Esophagus squamous epithelium (tissue), 4 donors: Measurements from ENCODE around the gene ASMTL.

Experiments used
- POLR2A ChIP-seq, 4 donors: fragments of 450-650 bp; IDR thresholded peaks; one replicate each; pipeline ENCODE4 v1.6.1; 2017; ENCODE audit warnings: antibody characterized with exemption in 4 of 4, mild to moderate bottlenecking in 4 of 4, moderate library complexity in 3 of 4
- TF ChIP-seq, protein P1 (sequence below), 6 experiments: fragments of 450-650 bp in 4 of 6; fragments of 200-600 bp in 2 of 6; sonication (generic) in 2 of 6; IDR thresholded peaks; one replicate each; pipeline ENCODE4 v1.5.1; 2016 to 2019; ENCODE audit warnings: antibody characterized with exemption in 6 of 6, mild to moderate bottlenecking in 4 of 6, moderate library complexity in 4 of 6

DNA sequence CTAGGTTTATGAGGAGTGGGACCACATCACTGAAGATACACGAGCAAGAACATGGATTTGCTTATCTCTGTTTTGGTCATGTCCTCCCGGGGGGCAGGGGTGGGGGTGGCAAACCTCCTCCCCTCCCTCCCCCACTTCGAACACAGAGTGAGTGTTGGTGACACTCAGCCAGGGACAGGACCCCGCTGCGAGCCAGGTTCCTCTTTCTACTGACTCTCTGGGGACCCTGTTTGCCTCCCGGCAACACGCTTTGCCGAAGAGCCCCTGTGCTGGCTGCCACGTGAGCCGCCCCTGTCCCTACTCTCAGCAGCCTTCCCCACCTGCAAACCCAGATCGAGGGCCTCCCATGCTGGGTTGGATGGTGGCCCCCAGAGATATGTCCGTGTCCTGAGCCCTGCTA, 49.5 kb upstream of the ASMTL start:
- TF ChIP-seq, protein P1, sequence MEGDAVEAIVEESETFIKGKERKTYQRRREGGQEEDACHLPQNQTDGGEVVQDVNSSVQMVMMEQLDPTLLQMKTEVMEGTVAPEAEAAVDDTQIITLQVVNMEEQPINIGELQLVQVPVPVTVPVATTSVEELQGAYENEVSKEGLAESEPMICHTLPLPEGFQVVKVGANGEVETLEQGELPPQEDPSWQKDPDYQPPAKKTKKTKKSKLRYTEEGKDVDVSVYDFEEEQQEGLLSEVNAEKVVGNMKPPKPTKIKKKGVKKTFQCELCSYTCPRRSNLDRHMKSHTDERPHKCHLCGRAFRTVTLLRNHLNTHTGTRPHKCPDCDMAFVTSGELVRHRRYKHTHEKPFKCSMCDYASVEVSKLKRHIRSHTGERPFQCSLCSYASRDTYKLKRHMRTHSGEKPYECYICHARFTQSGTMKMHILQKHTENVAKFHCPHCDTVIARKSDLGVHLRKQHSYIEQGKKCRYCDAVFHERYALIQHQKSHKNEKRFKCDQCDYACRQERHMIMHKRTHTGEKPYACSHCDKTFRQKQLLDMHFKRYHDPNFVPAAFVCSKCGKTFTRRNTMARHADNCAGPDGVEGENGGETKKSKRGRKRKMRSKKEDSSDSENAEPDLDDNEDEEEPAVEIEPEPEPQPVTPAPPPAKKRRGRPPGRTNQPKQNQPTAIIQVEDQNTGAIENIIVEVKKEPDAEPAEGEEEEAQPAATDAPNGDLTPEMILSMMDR (IDR thresholded peaks at IDR 0.05), result no peak
- TF ChIP-seq POLR2A (IDR thresholded peaks at IDR 0.05), result no peak
